SJSA1 (cell line): ENCODE measurements around the gene GSDME. TPM values are rescaled to one million over a fixed set of nuclear protein-coding genes. Genes with fewer than 3 reads are reported as not detected.
A peak's percentile ranks its signal among the peaks of the same experiment; 100 is the strongest.

ENCODE experiments used
- DNase-seq, 2 experiments: peaks; one replicate each; pipeline ENCODE4 v3.0.0-alpha.2; 2015 to 2020; ENCODE audit warnings: low spot score in 2 of 2, low read depth in 1 of 2
- H3K27ac ChIP-seq: fragments of 250-450 bp; sonication (Bioruptor Pico); 2 replicates; pipeline ENCODE4 v1.5.1; 2020; ENCODE audit warnings: mild to moderate bottlenecking, moderate library complexity
- H3K27me3 ChIP-seq: fragments of 250-450 bp; sonication (Bioruptor Pico); replicated peaks from 2 replicates; pipeline ENCODE4 v1.5.1; 2020; ENCODE audit warnings: mild to moderate bottlenecking, moderate library complexity
- H3K36me3 ChIP-seq: fragments of 250-450 bp; sonication (Bioruptor Pico); 2 replicates; pipeline ENCODE4 v1.5.1; 2020; ENCODE audit warnings: mild to moderate bottlenecking
- H3K4me1 ChIP-seq: fragments of 250-450 bp; sonication (Bioruptor Pico); replicated peaks from 2 replicates; pipeline ENCODE4 v1.6.1; 2021; ENCODE audit warnings: mild to moderate bottlenecking
- H3K4me3 ChIP-seq: fragments of 250-450 bp; sonication (Bioruptor Pico); 2 replicates; pipeline ENCODE4 v1.5.1; 2020; ENCODE audit warnings: mild to moderate bottlenecking
- H3K9me3 ChIP-seq: fragments of 250-450 bp; sonication (Bioruptor Pico); replicated peaks from 2 replicates; pipeline ENCODE4 v1.5.1; 2020; ENCODE audit warnings: mild to moderate bottlenecking
- total RNA-seq: library from RNA; depleted of rRNA; stranded (reverse); fragments of >200 nt; shearing (Covaris generic); gene quantifications from 2 replicates; pipeline ENCODE4 v1.2.3, GENCODE V29; 2014

Gene GSDME
- total RNA-seq, 1 experiment from 2014 or later, result 7.9 TPM

- no peaks in the 10 kb centered on the region for H3K36me3 ChIP-seq
- peak in 1 of 2 experiments; percentile 16 for DNase-seq
- no peaks in the 10 kb centered on the region for H3K27me3 ChIP-seq
- H3K27ac ChIP-seq, result no peak overlapping the region
- no peaks in the 10 kb centered on the region for H3K4me1 ChIP-seq
- no peak overlapping the region for H3K4me3 ChIP-seq
- H3K9me3 ChIP-seq, result no peaks in the 10 kb centered on the region
Measured at GRCh38 chr7:24717247-24717622, 40.0 kb downstream of the GSDME start.

- Histone ChIP-seq H3K27me3 (no peaks in the 10 kb centered on the region), H3K4me3 (no peak overlapping the region), H3K36me3 (no peaks in the 10 kb centered on the region), H3K4me1 (no peaks in the 10 kb centered on the region), H3K9me3 (no peaks in the 10 kb centered on the region), H3K27ac (no peak overlapping the region)
- DNase-seq, result no peak
Measured at GRCh38 chr7:24716480-24717246, 40.6 kb downstream of the GSDME start.

- H3K27me3 ChIP-seq, result no peaks in the 10 kb centered on the region
- no peaks in the 10 kb centered on the region for H3K4me1 ChIP-seq
- no peak overlapping the region for H3K4me3 ChIP-seq
- peak; percentile 18 to 38 for DNase-seq
- no peak overlapping the region for H3K27ac ChIP-seq
- H3K9me3 ChIP-seq, result no peaks in the 10 kb centered on the region
- no peaks in the 10 kb centered on the region for H3K36me3 ChIP-seq
Measured at GRCh38 chr7:24715661-24716479, 41.4 kb downstream of the GSDME start.

- H3K4me3 ChIP-seq, result no peak overlapping the region
- DNase-seq, result peak in 1 of 2 experiments; percentile 12
Measured at GRCh38 chr7:24715171-24715570, 42.1 kb downstream of the GSDME start.

GRCh38 chr7:24714676-24715010 lies 42.6 kb downstream of the GSDME start:
- DNase-seq, result peak in 1 of 2 experiments; percentile 24
- H3K9me3 ChIP-seq, result no peaks in the 10 kb centered on the region
- H3K36me3 ChIP-seq, result no peaks in the 10 kb centered on the region
- H3K4me1 ChIP-seq, result no peaks in the 10 kb centered on the region
- no peak overlapping the region for H3K4me3 ChIP-seq
- no peaks in the 10 kb centered on the region for H3K27me3 ChIP-seq
- H3K27ac ChIP-seq, result no peak overlapping the region

More at GRCh38 chr7:24715171-24715570, 42.1 kb downstream of the GSDME start:
- H3K36me3 ChIP-seq, result no peaks in the 10 kb centered on the region
- H3K9me3 ChIP-seq, result no peaks in the 10 kb centered on the region
- no peaks in the 10 kb centered on the region for H3K27me3 ChIP-seq
- no peaks in the 10 kb centered on the region for H3K4me1 ChIP-seq
- no peak overlapping the region for H3K27ac ChIP-seq

- no peaks in the 10 kb centered on the region for H3K9me3 ChIP-seq
- no peak overlapping the region for H3K27ac ChIP-seq
- no peaks in the 10 kb centered on the region for H3K4me1 ChIP-seq
- H3K4me3 ChIP-seq, result no peak overlapping the region
- no peak for DNase-seq
- no peaks in the 10 kb centered on the region for H3K36me3 ChIP-seq
- H3K27me3 ChIP-seq, result no peaks in the 10 kb centered on the region
Measured at GRCh38 chr7:24713850-24714675, 43.2 kb downstream of the GSDME start.

- Histone ChIP-seq H3K4me1 (no peaks in the 10 kb centered on the region), H3K27me3 (no peaks in the 10 kb centered on the region), H3K4me3 (no peak overlapping the region), H3K36me3 (no peaks in the 10 kb centered on the region), H3K9me3 (no peaks in the 10 kb centered on the region), H3K27ac (no peak overlapping the region)
- DNase-seq, result no peak
Measured at GRCh38 chr7:24713039-24713793, 44.0 kb downstream of the GSDME start.

GRCh38 chr7:24709585-24710360 lies 47.5 kb downstream of the GSDME start:
- no peaks in the 10 kb centered on the region for H3K9me3 ChIP-seq
- H3K4me1 ChIP-seq, result no peaks in the 10 kb centered on the region
- H3K27me3 ChIP-seq, result no peaks in the 10 kb centered on the region
- H3K4me3 ChIP-seq, result no peak overlapping the region
- no peaks in the 10 kb centered on the region for H3K36me3 ChIP-seq
- no peak overlapping the region for H3K27ac ChIP-seq
- DNase-seq, result no peak

- no peaks in the 10 kb centered on the region for H3K27me3 ChIP-seq
- peak in 1 of 2 experiments; percentile 13 for DNase-seq
- H3K4me3 ChIP-seq, result no peak overlapping the region
- no peaks in the 10 kb centered on the region for H3K4me1 ChIP-seq
- no peaks in the 10 kb centered on the region for H3K9me3 ChIP-seq
- H3K27ac ChIP-seq, result no peak overlapping the region
- no peaks in the 10 kb centered on the region for H3K36me3 ChIP-seq
Measured at GRCh38 chr7:24709051-24709450, 48.2 kb downstream of the GSDME start.

- Histone ChIP-seq H3K4me1 (no peaks in the 10 kb centered on the region), H3K4me3 (no peak overlapping the region), H3K36me3 (no peaks in the 10 kb centered on the region), H3K9me3 (no peaks in the 10 kb centered on the region), H3K27me3 (no peaks in the 10 kb centered on the region), H3K27ac (no peak overlapping the region)
- no peak for DNase-seq
Measured at GRCh38 chr7:24707988-24708615, 49.2 kb downstream of the GSDME start.

GRCh38 chr7:24706211-24707170 lies 50.8 kb downstream of the GSDME start:
- Histone ChIP-seq H3K4me1 (peaks cover 2% of the 10 kb centered on the region), H3K27ac (no peak overlapping the region)

More at GRCh38 chr7:24706211-24707170, 50.8 kb downstream of the GSDME start:
- Histone ChIP-seq H3K4me3 (no peak overlapping the region), H3K36me3 (no peaks in the 10 kb centered on the region), H3K9me3 (no peaks in the 10 kb centered on the region), H3K27me3 (no peaks in the 10 kb centered on the region)
- no peak for DNase-seq
